Thyroid gland (tissue), 4 donors: ENCODE data around the gene CPN2.

Experiments used
- POLR2A ChIP-seq, 2 donors: fragments of 450-650 bp; IDR thresholded peaks; one replicate each; pipeline ENCODE4 v1.6.1; 2017; ENCODE audit warnings: antibody characterized with exemption in 2 of 2, mild to moderate bottlenecking in 2 of 2, moderate library complexity in 1 of 2
- TF ChIP-seq, protein P1 (sequence below), 6 experiments: fragments of 200-600 bp in 3 of 6; fragments of 450-650 bp in 3 of 6; sonication (generic) in 3 of 6; IDR thresholded peaks; one replicate each; pipeline ENCODE4 v1.5.1; 2016 to 2019; ENCODE audit warnings: antibody characterized with exemption in 6 of 6, mild to moderate bottlenecking in 2 of 6, inconsistent platforms in 1 of 6, moderate library complexity in 1 of 6

DNA sequence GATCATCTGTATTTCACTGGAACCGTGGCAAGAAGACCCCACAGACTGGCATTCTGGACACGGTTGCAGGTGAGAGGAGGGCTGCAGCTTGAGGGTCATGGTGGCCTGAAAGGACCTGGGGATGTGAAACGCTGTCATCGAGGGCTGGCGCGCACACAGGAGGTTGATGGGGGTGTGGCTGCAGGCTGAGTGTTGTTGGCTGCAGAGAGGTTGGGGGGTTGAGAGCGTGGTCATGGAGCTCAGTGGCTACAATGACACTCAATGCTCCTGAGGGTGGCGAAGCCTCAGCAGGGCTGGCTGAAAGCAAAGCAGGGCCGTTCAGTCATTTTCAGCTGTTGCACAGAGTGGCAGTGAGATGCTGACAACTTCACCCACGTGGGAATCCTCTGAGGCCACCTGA, 21.0 kb downstream of the CPN2 start:
- TF ChIP-seq, protein P1, sequence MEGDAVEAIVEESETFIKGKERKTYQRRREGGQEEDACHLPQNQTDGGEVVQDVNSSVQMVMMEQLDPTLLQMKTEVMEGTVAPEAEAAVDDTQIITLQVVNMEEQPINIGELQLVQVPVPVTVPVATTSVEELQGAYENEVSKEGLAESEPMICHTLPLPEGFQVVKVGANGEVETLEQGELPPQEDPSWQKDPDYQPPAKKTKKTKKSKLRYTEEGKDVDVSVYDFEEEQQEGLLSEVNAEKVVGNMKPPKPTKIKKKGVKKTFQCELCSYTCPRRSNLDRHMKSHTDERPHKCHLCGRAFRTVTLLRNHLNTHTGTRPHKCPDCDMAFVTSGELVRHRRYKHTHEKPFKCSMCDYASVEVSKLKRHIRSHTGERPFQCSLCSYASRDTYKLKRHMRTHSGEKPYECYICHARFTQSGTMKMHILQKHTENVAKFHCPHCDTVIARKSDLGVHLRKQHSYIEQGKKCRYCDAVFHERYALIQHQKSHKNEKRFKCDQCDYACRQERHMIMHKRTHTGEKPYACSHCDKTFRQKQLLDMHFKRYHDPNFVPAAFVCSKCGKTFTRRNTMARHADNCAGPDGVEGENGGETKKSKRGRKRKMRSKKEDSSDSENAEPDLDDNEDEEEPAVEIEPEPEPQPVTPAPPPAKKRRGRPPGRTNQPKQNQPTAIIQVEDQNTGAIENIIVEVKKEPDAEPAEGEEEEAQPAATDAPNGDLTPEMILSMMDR (IDR thresholded peaks at IDR 0.05), result no peak
- no peak for TF ChIP-seq POLR2A (IDR thresholded peaks at IDR 0.05)
